ENCODE measurements around the gene IARS1.

Gene IARS1

GRCh38 chr9:92295240-92295790, 1.8 kb upstream of the IARS1 start:
- no peak for DNase-seq

GRCh38 chr9:92294297-92294676, 790 bp upstream of the IARS1 start:
- peak; percentile 29 for DNase-seq

GRCh38 chr9:92293075-92293354, 482 bp downstream of the IARS1 start:
- no peak for DNase-seq

GRCh38 chr9:92292338-92293074, 991 bp downstream of the IARS1 start:
- DNase-seq: peak; percentile 14

GRCh38 chr9:92291577-92291976, 1.9 kb downstream of the IARS1 start:
- no peak for DNase-seq

GRCh38 chr9:92290785-92291429, 2.6 kb downstream of the IARS1 start:
- DNase-seq: no peak

- DNase-seq: peak; percentile 69
Observed at GRCh38 chr9:92289708-92290390, 3.6 kb downstream of the IARS1 start.

- no peak for DNase-seq
Observed at GRCh38 chr9:92279302-92279701, 14.2 kb downstream of the IARS1 start.

GRCh38 chr9:92278110-92278509, 15.4 kb downstream of the IARS1 start:
- DNase-seq: peak; percentile 76

- no peak for DNase-seq
Observed at GRCh38 chr9:92276331-92277032, 17.0 kb downstream of the IARS1 start.

- no peak for DNase-seq
Observed at GRCh38 chr9:92275541-92275940, 18.0 kb downstream of the IARS1 start.

- no peak for DNase-seq
Observed at GRCh38 chr9:92270511-92270910, 23.0 kb downstream of the IARS1 start.

GRCh38 chr9:92266486-92266885, 27.0 kb downstream of the IARS1 start:
- no peak for DNase-seq

GRCh38 chr9:92265154-92265553, 28.3 kb downstream of the IARS1 start:
- DNase-seq: no peak

- no peak for DNase-seq
Observed at GRCh38 chr9:92263131-92263530, 30.4 kb downstream of the IARS1 start.

- DNase-seq: no peak
Observed at GRCh38 chr9:92257327-92257726, 36.2 kb downstream of the IARS1 start.

GRCh38 chr9:92254381-92255337, 38.8 kb downstream of the IARS1 start:
- no peak for DNase-seq

- DNase-seq: no peak
Observed at GRCh38 chr9:92253656-92254055, 39.8 kb downstream of the IARS1 start.

GRCh38 chr9:92247981-92248380, 45.5 kb downstream of the IARS1 start:
- no peak for DNase-seq

GRCh38 chr9:92247296-92247695, 46.2 kb downstream of the IARS1 start:
- no peak for DNase-seq

GRCh38 chr9:92245005-92245797, 48.3 kb downstream of the IARS1 start:
- peak; percentile 79 for DNase-seq

Measured in fibroblast of skin of abdomen (primary cell).